Activated T-cell treated with anti-CD3 and anti-CD28 coated beads, Interleukin-2, amount 50 U/mL, for 48 hours (primary cell): ENCODE data around the gene HERPUD2.
"Not testable (repeated sequence)": the region's sequence is repeated elsewhere in the genome, so short reads cannot be mapped to it uniquely, and the experiment has no call there.

Source experiments
- DNase-seq, 2 experiments: peaks; one replicate each; pipeline ENCODE4 v3.0.0-alpha.2; 2020

The HERPUD2 gene

DNA sequence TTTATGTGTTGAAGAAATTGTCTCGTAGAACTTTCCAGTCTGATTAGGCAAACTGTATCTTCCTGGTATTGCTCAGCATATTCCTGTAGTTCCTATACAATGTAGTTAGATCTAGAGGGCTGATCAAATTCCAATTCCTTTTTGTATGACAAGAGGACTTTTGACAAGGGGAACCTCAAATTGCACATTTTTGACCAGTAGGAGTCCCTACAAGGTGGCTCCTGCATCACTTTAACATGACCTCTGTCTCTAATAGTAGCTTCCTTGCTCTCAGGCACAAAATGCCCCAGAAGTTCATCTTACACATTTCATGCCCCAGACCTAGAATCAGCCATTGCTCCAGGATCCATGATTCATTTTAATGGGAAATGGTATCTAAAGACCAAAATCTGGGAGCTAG lies 18.7 kb downstream of the HERPUD2 start:
- DNase-seq = no peak

DNA sequence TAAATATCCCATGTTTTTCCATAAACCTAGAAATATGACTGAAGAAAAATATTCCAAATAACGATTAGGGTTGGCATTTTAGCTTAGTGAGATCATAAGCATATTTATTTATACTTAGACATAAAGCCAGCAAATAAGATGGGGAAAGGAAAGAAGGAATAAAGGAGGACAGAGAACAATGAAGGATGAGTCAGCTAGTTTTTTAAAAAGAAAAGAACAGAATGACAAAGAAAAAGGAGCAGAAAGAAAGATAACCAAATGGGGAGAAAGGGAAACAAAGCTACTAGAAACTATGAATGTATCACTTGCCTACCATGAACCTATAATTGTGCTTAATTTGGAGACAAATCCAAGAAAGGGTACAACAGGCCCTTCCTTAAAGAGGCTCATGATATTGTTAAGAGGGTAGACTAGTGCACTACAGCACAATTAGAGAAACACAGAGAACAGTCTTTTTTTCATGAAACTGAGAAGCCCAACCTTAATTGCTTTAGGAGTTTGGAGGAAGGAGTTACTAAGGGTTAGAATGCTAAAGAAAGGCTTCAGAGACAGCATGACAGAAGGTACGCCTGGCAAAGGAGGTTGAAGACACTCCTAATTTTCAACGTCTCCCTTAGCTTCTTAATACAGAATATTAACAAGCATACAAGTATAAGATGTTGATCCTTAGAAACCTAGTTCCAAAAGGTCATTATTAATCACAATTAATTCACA lies 23.9 kb downstream of the HERPUD2 start:
- DNase-seq = no peak

GRCh38 chr7:35660411-35660810 lies 34.5 kb downstream of the HERPUD2 start:
- not testable (repeated sequence) for DNase-seq

DNA sequence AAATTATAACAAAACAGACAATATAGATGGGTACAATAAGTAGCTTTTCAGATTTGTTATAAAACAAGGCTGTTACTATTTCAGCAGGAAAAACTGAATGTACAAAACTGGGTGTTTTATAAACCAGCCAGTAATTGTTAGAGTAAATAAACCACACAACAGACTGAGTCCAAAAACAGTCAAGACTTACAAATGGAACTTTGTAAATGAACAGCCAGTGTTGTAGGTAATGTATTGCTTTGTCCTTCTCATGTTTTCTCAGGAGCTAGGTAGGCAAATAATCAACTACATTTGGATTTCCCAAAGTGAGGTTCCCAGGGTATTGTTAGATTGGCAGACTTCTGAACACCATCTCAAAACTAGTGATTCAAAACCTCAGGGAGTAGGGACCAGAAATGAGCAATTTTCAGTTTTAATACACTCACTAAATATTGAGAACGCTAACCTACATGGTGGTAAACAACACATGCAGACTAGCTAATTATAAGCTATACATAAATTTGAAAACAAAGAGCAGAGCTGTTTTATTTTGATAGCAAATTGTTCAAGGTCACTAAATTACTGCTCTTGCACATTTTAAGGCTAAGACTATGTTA lies 36.2 kb downstream of the HERPUD2 start:
- no peak for DNase-seq

GRCh38 chr7:35657125-35657524 lies 37.8 kb downstream of the HERPUD2 start:
- no peak for DNase-seq

DNA sequence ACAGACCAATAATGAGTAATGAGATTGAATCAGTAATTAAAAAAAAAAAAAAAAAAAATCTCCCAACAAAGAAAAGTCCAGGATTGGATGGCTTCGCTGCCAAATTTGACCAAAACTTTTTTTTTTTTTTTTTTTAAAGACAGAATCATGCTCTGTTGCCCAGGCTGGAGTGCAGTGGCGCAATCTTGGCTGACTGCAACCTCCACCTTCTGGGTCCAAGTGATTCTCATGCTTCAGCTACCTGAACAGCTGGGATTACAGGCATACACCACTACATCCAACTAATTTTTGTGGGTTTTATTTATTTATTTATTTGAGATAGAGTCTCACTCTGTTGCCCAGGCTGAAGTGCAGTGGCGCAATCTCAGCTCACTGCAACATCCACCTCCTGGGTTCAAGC lies 40.4 kb downstream of the HERPUD2 start:
- not testable (repeated sequence) for DNase-seq

GRCh38 chr7:35652124-35652523 lies 42.8 kb downstream of the HERPUD2 start:
- no peak for DNase-seq

DNA sequence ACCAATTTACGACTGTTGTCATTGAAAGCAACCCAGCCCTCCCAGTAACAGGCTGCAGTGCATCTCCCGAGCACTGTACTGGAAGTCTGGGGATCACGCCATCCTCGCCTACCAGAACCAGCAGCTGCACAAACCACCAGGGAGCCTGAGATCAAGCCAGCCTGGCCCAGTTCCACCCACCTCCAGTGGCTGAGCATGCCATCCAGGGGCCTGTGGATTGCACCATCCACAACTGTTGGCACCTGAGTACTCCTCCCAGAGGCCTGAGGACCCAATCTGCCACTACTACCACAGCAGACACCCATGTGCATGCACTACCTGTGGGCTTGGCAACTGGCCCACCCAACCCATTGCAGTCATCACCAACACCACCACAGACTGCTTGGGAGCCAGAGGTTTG lies 44.2 kb downstream of the HERPUD2 start:
- no peak for DNase-seq

GRCh38 chr7:35649711-35650110 lies 45.2 kb downstream of the HERPUD2 start:
- no peak for DNase-seq

- DNase-seq = no peak
Measured at GRCh38 chr7:35648367-35648766, 46.6 kb downstream of the HERPUD2 start.

- no peak for DNase-seq
Measured at GRCh38 chr7:35647171-35647574, 47.8 kb downstream of the HERPUD2 start.

DNA sequence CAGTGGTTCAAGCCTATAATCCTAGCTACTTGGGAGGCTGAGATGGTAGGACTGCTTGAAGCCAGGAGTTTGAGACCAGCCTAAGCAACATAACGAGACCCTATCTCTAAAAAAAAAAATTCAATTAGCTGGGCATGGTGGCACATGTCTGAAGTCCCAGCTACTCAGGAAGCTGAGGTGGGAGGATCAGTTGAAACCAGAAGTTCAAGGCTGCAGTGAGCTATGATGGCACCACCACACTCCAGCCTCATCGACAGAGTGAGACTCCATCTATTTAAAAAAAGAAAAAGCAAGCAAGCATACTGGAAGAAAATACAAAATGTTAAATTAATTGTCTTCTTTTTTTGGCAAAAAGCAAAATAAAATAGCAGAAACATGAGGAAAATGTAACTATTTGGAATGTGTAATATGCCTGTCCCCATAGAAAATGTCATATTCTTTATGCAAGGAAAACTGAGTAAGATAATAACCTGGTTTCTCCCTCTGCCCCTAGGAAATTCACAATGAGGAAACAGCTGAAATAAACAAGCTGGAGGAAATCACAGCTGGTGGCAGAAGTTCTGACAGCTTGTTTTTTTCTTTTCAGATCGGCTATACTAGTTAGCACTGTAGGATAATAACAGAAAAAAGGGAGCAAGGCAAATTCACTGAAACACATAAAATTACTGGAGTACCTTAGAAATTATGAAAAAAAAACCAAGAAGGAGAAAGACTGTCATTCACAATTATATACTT lies 48.5 kb downstream of the HERPUD2 start:
- no peak for DNase-seq

- DNase-seq = no peak
Measured at GRCh38 chr7:35645691-35646090, 49.2 kb downstream of the HERPUD2 start.

GRCh38 chr7:35630024-35630972 lies 64.6 kb downstream of the HERPUD2 start:
- DNase-seq = no peak

DNA sequence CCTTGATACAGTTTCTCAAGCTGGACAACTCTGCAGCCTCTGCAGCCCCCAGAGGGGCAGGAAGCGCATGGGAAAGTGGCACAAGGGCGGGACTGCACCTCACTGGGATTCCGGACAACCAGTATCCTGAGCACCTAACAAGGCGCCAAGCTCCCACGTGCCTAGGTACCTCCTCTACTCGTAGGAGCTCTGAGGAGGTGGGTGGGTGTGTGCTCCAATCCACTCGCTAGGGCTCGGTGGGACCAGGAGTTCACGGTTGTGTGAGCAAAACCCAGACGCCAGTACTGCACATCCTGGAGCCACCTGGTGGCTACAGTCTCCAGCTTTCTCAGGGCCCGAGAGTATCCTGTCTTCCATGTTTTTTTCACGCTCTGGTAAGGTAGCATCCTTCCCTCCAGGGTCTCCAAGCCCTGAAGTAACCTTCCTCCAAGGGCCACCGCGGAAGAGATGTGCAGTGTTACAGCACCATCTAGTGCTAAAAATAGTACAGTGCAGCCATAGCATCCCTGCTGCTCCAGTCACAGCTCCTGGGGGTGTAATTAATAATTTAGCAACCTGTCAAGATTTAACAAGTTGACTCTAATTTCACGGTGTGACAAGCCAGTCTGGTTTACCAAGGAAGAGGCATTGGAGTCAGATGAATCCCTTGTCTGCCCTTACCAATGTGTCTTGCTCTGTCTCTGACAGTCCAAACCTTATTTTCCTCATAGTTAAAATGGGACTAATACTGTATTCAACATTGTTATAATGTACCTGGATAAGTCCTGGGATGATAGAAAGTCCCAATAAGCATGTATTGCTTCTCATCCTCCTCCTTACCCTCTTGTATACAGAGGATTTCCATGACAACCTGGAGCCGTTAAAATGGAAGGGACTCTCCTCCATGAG lies 70.4 kb downstream of the HERPUD2 start:
- peak; percentile 50 to 58 for DNase-seq

DNA sequence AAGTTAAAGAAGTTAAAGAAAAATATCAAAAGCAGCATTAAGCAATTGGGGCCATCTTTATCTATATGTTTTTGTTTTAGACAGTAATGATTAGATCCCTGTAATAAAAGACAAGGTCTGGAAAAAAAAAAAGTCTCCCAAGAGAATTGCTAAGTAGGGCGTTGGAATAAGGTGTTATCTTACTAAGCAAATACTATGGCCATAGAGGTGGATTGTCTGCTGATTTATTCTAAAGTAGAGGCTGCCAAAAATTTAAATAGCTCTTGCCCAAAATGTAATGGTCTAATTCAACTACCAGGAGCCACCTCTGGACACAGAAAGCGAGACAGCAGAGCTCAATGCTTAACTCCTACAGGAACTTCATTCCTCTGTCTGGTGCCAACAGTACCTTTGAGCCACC lies 71.6 kb downstream of the HERPUD2 start:
- DNase-seq = no peak

DNA sequence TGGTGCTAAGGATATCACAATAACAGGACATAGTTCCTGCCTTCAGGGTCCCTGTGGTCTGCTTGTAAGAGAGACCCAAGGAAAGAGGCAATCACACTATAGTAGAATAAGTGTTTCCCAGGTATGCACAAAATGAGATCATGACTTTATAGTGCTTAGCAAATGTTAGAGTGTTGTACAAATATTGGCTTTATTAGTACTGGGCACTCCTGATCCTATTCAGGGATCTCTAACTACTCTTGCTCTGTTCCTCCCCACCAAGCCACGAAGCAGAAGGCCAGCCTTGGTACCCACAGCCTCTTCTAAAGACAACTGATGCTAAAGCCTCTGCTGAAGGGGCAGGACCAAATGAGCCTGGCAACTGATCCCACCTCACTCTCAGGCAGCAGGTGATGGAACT lies 75.1 kb downstream of the HERPUD2 start:
- no peak for DNase-seq

DNA sequence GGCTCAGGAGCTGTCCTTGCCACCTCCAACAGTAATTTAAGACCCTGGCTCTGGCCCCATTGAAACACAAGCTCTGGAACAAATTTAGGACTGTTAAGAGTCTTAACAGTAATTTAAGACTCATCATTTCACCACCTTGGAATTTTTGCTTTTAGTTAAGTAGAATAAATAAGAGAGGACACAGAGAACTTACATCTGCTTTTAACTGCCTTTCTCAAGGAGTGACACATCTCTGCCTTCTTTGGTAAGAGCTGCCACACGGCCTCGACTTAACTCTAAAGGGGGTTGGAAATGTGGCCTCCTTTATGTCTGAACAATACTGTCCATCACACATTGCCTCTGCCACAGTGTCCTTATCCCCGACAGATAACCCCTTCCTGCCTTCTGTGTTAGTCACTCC lies 77.9 kb downstream of the HERPUD2 start:
- DNase-seq = no peak

DNA sequence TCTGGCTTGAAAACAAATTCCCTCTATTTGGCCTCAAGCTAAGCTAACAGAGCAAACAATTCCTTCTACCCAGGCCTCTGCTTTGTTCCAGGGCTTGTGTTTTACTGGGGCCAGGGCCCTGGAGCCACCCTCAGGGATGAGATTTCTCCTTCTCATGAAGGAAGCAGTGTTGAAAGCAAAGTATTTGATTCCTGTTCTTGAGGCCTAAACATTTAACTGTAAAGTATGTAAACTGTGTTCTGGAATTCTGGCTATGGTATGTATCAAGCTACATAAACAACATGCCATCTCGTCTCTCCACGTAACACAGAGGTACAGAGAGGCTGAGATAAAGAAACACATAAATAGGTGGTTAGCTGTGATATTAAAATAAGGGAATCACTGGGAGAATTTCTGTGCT lies 81.8 kb downstream of the HERPUD2 start:
- DNase-seq = no peak

- DNase-seq = no peak
Measured at GRCh38 chr7:35605760-35606159, 89.2 kb downstream of the HERPUD2 start.

- no peak for DNase-seq
Measured at GRCh38 chr7:35604595-35604994, 90.3 kb downstream of the HERPUD2 start.

DNA sequence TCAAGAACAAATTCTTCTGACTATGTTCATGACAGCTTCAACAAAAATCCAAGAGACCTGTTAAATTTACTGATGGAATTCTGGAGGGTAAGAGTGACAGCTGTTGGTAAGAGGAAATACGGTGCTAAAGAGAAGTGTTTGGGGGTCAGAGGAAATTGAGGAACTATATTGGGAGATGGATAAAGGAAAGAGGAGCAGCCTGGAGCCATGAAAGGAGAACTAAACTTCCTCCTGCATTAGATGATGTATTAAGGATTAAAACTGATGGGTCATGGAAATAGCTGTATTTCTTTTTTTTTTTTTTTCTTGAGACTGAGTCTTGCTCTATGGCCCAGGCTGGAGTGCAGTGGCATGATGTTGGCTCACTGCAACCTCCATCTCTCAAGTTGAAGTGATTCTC lies 95.3 kb downstream of the HERPUD2 start:
- no peak for DNase-seq
